Liver (tissue), 9 donors: ENCODE results near the gene BTG2. TPM values are rescaled to one million over a fixed set of nuclear protein-coding genes. Genes with fewer than 3 reads are reported as not detected.

Experiments
- DNase-seq: peaks from one replicate; pipeline ENCODE4 v3.0.0-alpha.2; 2017; ENCODE audit warnings: low spot score
- H3K27ac ChIP-seq, 2 donors: one replicate each; pipeline ENCODE4 v1.7.0; 2013; ENCODE audit warnings: inconsistent platforms in 2 of 2, low read length in 2 of 2, control low read depth in 1 of 2, low read depth in 1 of 2, mild to moderate bottlenecking in 1 of 2
- H3K27me3 ChIP-seq, 4 donors: one replicate each; pipeline versions ENCODE4 v1.6.1 to v1.7.0; 2013; ENCODE audit warnings: low read length in 3 of 4, inconsistent platforms in 1 of 4, mild to moderate bottlenecking in 1 of 4, moderate library complexity in 1 of 4; ENCODE audit not compliant: control insufficient read depth in 4 of 4, insufficient read depth in 4 of 4
- H3K36me3 ChIP-seq, 4 donors: one replicate each; pipeline versions ENCODE4 v1.6.1 to v1.7.0; 2013; ENCODE audit warnings: low read length in 3 of 4, mild to moderate bottlenecking in 3 of 4, low read depth in 1 of 4, moderate library complexity in 1 of 4; ENCODE audit not compliant: control insufficient read depth in 4 of 4, insufficient read depth in 3 of 4
- H3K4me1 ChIP-seq, 4 donors: one replicate each; pipeline versions ENCODE4 v1.6.1 to v1.7.0; 2013; ENCODE audit warnings: low read length in 3 of 4, mild to moderate bottlenecking in 3 of 4, moderate library complexity in 1 of 4; ENCODE audit not compliant: control insufficient read depth in 4 of 4, insufficient read depth in 4 of 4
- H3K4me3 ChIP-seq, 3 donors: one replicate each; pipeline versions ENCODE4 v1.6.1 to v1.7.0; 2013; ENCODE audit warnings: low read length in 3 of 3, control low read depth in 1 of 3, low read depth in 1 of 3, mild to moderate bottlenecking in 1 of 3
- H3K9ac ChIP-seq, 2 donors: one replicate each; pipeline ENCODE4 v1.7.0; 2013; ENCODE audit warnings: low read length in 2 of 2, mild to moderate bottlenecking in 2 of 2, moderate library complexity in 2 of 2, control low read depth in 1 of 2, low read depth in 1 of 2
- H3K9me3 ChIP-seq, 4 donors: one replicate each; pipeline versions ENCODE4 v1.6.1 to v1.7.0; 2013; ENCODE audit warnings: low read length in 3 of 4; ENCODE audit not compliant: control insufficient read depth in 4 of 4
- CTCF ChIP-seq: fragments of 150-350 bp; IDR thresholded peaks from 2 replicates; pipeline ENCODE4 v1.5.1; 2017; ENCODE audit warnings: improper control_type of control experiment, low read depth, low read length; ENCODE audit not compliant: missing input control
- FOXA1 ChIP-seq: IDR thresholded peaks from 2 replicates; pipeline ENCODE4 v1.6.1; 2016; ENCODE audit warnings: antibody characterized with exemption
- FOXA2 ChIP-seq: IDR thresholded peaks from 2 replicates; pipeline ENCODE4 v1.6.1; 2016; ENCODE audit warnings: antibody characterized with exemption
- GABPA ChIP-seq, 2 donors: IDR thresholded peaks in 1 of 2; conservative IDR thresholded peaks in 1 of 2; 2 replicates each; pipeline ENCODE4 v1.6.1; 2016; ENCODE audit warnings: antibody characterized with exemption in 2 of 2, mild to moderate bottlenecking in 1 of 2, moderate library complexity in 1 of 2
- HNF4A ChIP-seq, 2 donors: conservative IDR thresholded peaks; 2 replicates each; pipeline ENCODE4 v1.6.1; 2016; ENCODE audit warnings: antibody characterized with exemption in 2 of 2, mild to moderate bottlenecking in 2 of 2
- JUND ChIP-seq, 2 donors: IDR thresholded peaks; 2 replicates each; pipeline ENCODE4 v1.6.1; 2016; ENCODE audit warnings: antibody characterized with exemption in 2 of 2
- MAX ChIP-seq: IDR thresholded peaks from 2 replicates; pipeline ENCODE4 v1.6.1; 2016; ENCODE audit warnings: antibody characterized with exemption
- NR2F2 ChIP-seq: IDR thresholded peaks from 2 replicates; pipeline ENCODE4 v1.6.1; 2016; ENCODE audit warnings: antibody characterized with exemption
- REST ChIP-seq: IDR thresholded peaks from 2 replicates; pipeline ENCODE4 v1.6.1; 2016; ENCODE audit warnings: antibody characterized with exemption, mild to moderate bottlenecking
- RXRA ChIP-seq, 2 donors: IDR thresholded peaks; 2 replicates each; pipeline ENCODE4 v1.6.1; 2017 to 2018; ENCODE audit warnings: antibody characterized with exemption in 2 of 2, mild to moderate bottlenecking in 1 of 2
- SP1 ChIP-seq: IDR thresholded peaks from 2 replicates; pipeline ENCODE4 v1.6.1; 2018; ENCODE audit warnings: antibody characterized with exemption, mild to moderate bottlenecking
- ZBTB33 ChIP-seq: IDR thresholded peaks from 2 replicates; pipeline ENCODE4 v1.6.1; 2016; ENCODE audit warnings: antibody characterized with exemption
- WGBS: extraction: QIAGEN DNeasy Blood & Tissue Kit; methylation state at CpG from one replicate; pipeline ENCODE4 v1.1.7; 2013; 5-methylcytosine and 5-hydroxymethylcytosine counted together
- polyA plus RNA-seq, 2 donors: library from polyadenylated mRNA; stranded (reverse) in 1 of 2; unstranded in 1 of 2; fragments of 200-250 nt in 1 of 2; fragments of >200 nt in 1 of 2; fragmentation: Nextera tagmentation in 1 of 2; extraction: Ambion mirVana in 1 of 2; gene quantifications; one replicate each; pipeline versions ENCODE4 v1.2.1 to v1.2.3, GENCODE V29; 2013 to 2015
- total RNA-seq, 2 donors: library from RNA; depleted of rRNA; stranded (reverse); fragments of >200 nt; gene quantifications; one replicate each; pipeline ENCODE4 v1.2.3, GENCODE V29; 2014
- donor health status: healthy.
- donor health status: healthy.
- donor health status: healthy.
- donor health status: healthy.
- donor health status: healthy.

The BTG2 gene
- total and polyA plus RNA-seq, 4 donors: 3.8 to 52.5 (median 4.8) TPM

GRCh38 chr1:203290261-203291089, 14.8 kb upstream of the BTG2 start:
- 36% methylated on average over 31 of the region's 31 CpGs for WGBS
- peak overlapping the region; percentile 12 to 56 for H3K9ac ChIP-seq
- H3K27ac ChIP-seq: peak overlapping the region; percentile 76 to 77
- H3K4me3 ChIP-seq: no peak overlapping the region
- H3K4me1 ChIP-seq: peaks cover 0 to 10% (median 5%) of the 10 kb centered on the region in 4 donors
- TF ChIP-seq GABPA (IDR thresholded peaks at IDR 0.05 in 1 of 2, conservative IDR thresholded peaks at IDR 0.05 in 1 of 2) (no peak), FOXA2 (no peak), FOXA1 (no peak), SP1 (peak; percentile 58), NR2F2 (peak; percentile 65)
- peak; percentile 87 for DNase-seq
- no peaks in the 10 kb centered on the region for H3K36me3 ChIP-seq
- H3K9me3 ChIP-seq: no peaks in the 10 kb centered on the region
- no peaks in the 10 kb centered on the region for H3K27me3 ChIP-seq

GRCh38 chr1:203291201-203292096, 13.9 kb upstream of the BTG2 start:
- Histone ChIP-seq H3K36me3 (no peaks in the 10 kb centered on the region), H3K27ac (peak overlapping the region; percentile 76 to 77), H3K27me3 (no peaks in the 10 kb centered on the region), H3K9me3 (no peaks in the 10 kb centered on the region), H3K4me3 (no peak overlapping the region), H3K9ac (peak overlapping the region; percentile 0 to 10), H3K4me1 (peaks cover 0 to 10% (median 5%) of the 10 kb centered on the region in 4 donors)
- DNase-seq: no peak
- TF ChIP-seq REST (no peak), SP1 (peak; percentile 71), GABPA (IDR thresholded peaks at IDR 0.05 in 1 of 2, conservative IDR thresholded peaks at IDR 0.05 in 1 of 2) (no peak), FOXA2 (peak; percentile 46), MAX (peak; percentile 19), HNF4A (conservative IDR thresholded peaks at IDR 0.05) (peak in 1 of 2 donors; percentile 47)
- 49% methylated on average over 17 of the region's 17 CpGs for WGBS

GRCh38 chr1:203295796-203296195, 9.5 kb upstream of the BTG2 start:
- 98% methylated on average over 1 of the region's 1 CpG for WGBS
- Histone ChIP-seq H3K9ac (no peak overlapping the region), H3K4me1 (peaks cover 0 to 8% (median 5%) of the 10 kb centered on the region in 4 donors), H3K36me3 (no peaks in the 10 kb centered on the region), H3K27me3 (no peaks in the 10 kb centered on the region), H3K9me3 (no peaks in the 10 kb centered on the region), H3K27ac (no peak overlapping the region), H3K4me3 (no peak overlapping the region)
- DNase-seq: no peak
- TF ChIP-seq RXRA (IDR thresholded peaks at IDR 0.05) (no peak), REST (no peak), CTCF (no peak), JUND (IDR thresholded peaks at IDR 0.05) (no peak), ZBTB33 (no peak), FOXA2 (no peak)
